Gastroesophageal sphincter (tissue), 3 donors: Measurements from ENCODE around the gene CPED1.

Experiments
- EP300 ChIP-seq: sonication (generic); formaldehyde crosslinking; IDR thresholded peaks from one replicate; pipeline ENCODE4 v1.6.1; 2017; ENCODE audit warnings: antibody characterized with exemption, mild to moderate bottlenecking
- POLR2A ChIP-seq, 2 donors: fragments of 450-650 bp; IDR thresholded peaks; one replicate each; pipeline ENCODE4 v1.6.1; 2017; ENCODE audit warnings: antibody characterized with exemption in 2 of 2, mild to moderate bottlenecking in 2 of 2, moderate library complexity in 1 of 2
- POLR2AphosphoS5 ChIP-seq: sonication (generic); formaldehyde crosslinking; IDR thresholded peaks from one replicate; pipeline ENCODE4 v1.6.1; 2017; ENCODE audit warnings: antibody characterized with exemption
- TF ChIP-seq, protein P1 (sequence below), 4 experiments: fragments of 200-600 bp in 2 of 4; fragments of 450-650 bp in 2 of 4; sonication (generic) in 1 of 4; IDR thresholded peaks; one replicate each; pipeline ENCODE4 v1.5.1; 2017 to 2019; ENCODE audit warnings: antibody characterized with exemption in 4 of 4, mild to moderate bottlenecking in 2 of 4, moderate library complexity in 2 of 4

DNA sequence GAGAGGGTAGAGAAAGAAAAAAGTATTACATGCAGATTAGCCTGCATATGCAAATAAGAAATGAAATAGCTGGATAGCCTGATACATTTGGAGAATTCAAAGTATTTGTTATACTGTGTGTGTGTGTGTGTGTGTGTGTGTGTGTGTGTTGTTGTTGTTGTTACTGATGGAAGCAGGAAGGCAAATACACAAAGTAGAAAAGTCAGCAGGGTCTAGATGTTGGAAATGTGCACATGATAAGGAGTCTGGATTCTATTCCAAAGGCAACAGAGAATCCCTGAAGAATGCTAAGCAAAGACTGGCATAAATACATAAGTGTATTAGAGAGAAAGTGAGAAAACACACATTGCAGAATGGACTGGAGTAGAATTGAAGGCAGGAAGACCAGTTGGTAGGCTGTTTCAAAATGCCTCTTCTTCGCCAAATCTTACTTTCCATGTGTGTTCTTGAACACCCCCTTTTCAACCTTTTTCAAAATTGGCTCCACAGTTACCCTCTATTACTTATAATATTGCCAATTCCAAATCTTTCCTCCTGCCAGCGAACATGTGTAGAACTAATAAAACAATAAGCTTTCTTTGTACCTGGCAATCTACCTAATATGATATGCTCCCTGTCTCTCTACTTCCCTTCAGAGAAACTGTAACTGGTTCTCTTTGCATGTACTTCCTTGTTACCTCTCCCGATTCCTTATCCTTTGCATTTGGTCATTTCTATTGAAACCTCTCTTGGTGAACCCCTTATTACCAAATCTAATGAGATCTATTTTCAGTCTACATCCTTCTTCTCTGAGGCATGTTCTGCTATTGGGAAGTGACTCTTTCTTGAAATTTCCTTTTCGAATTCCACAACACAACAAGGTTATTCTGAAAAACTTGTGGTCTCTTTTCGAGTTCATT is 6.2 kb downstream of the CPED1 start:
- TF ChIP-seq POLR2AphosphoS5 (no peak), POLR2A (IDR thresholded peaks at IDR 0.05) (no peak), EP300 (no peak)
- TF ChIP-seq, protein P1, sequence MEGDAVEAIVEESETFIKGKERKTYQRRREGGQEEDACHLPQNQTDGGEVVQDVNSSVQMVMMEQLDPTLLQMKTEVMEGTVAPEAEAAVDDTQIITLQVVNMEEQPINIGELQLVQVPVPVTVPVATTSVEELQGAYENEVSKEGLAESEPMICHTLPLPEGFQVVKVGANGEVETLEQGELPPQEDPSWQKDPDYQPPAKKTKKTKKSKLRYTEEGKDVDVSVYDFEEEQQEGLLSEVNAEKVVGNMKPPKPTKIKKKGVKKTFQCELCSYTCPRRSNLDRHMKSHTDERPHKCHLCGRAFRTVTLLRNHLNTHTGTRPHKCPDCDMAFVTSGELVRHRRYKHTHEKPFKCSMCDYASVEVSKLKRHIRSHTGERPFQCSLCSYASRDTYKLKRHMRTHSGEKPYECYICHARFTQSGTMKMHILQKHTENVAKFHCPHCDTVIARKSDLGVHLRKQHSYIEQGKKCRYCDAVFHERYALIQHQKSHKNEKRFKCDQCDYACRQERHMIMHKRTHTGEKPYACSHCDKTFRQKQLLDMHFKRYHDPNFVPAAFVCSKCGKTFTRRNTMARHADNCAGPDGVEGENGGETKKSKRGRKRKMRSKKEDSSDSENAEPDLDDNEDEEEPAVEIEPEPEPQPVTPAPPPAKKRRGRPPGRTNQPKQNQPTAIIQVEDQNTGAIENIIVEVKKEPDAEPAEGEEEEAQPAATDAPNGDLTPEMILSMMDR (IDR thresholded peaks at IDR 0.05) = no peak
